Thyroid gland (tissue), 4 donors: ENCODE data around the gene GP5.

ENCODE experiments used
- CTCF ChIP-seq, 6 experiments: fragments of 200-600 bp in 3 of 6; fragments of 450-650 bp in 3 of 6; sonication (generic) in 3 of 6; IDR thresholded peaks; one replicate each; pipeline ENCODE4 v1.5.1; 2016 to 2019; ENCODE audit warnings: antibody characterized with exemption in 6 of 6, mild to moderate bottlenecking in 2 of 6, inconsistent platforms in 1 of 6, moderate library complexity in 1 of 6
- POLR2A ChIP-seq, 2 donors: fragments of 450-650 bp; IDR thresholded peaks; one replicate each; pipeline ENCODE4 v1.6.1; 2017; ENCODE audit warnings: antibody characterized with exemption in 2 of 2, mild to moderate bottlenecking in 2 of 2, moderate library complexity in 1 of 2

GRCh38 chr3:194374935-194375334 lies 24.1 kb downstream of the GP5 start:
- TF ChIP-seq CTCF (IDR thresholded peaks at IDR 0.05) = no peak
- TF ChIP-seq POLR2A (IDR thresholded peaks at IDR 0.05) = no peak
